ENCODE measurements around the gene KCNQ1OT1.

Gene KCNQ1OT1

DNA sequence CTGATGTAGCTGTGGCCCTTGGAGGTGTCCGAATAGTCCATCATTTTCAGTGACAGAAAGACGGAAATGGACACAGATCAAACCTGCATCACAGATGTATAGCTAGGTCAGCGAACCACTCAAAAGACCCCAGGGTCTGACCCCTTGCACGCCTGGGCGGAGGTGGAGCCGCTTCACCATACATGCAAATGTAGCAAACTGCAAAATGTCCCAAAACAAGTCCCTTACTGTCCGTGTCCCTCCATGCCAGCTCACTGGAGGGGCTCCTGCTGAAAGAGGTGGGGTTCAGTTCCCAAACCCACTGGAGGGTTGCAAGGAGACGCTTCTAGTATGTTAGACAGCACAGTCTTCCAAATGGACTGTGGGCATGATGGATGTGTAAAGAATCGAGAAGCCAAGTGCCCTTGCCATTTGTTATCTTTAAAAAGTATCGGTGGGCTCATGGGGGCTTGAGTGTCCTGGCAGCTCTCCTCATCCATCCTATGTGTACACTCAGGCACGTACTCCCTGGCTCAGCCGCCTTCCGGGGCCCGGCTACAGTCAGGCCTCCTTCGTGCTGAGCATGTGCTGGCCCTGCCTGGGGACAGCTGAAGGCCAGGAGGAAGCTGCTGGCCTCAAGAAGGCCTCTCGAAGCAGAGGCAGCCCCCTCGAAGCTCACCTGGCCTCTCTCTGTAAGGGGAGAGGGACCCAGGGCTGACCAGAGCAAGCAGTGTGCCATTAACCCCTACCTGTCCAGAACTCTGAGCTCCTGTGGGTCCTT, 20.2 kb upstream of the KCNQ1OT1 start:
- no peak for DNase-seq

DNA sequence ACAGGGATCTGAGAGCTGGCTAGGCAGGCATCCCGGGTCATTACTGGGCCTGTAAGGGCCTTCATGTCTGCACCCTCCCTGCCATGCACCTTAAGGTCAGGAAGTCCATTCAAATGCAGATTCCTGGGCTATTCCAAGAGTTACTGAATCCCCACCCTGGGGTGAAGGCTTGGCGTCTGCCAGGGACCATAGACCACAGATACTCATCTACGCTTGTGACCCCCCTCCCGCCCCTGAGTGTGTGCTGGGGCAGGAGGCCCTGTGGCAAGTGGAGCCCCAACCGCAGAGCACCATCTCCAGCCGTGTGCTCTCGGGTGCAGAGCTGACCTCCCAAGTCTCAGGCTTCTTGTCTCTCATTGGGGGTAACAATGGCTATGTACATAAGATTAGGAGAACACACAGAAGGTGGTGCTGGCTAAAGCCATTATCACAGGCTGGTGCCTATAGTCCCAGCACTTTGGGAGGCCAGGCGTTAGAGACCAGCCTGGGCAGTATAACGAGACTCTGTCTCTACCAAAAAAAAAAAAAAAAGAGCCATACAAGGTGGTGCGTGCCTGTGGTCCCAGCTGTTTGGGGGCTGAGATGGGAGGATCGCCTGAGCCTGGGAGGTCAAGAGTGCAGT, 19.1 kb upstream of the KCNQ1OT1 start:
- DNase-seq = no peak

DNA sequence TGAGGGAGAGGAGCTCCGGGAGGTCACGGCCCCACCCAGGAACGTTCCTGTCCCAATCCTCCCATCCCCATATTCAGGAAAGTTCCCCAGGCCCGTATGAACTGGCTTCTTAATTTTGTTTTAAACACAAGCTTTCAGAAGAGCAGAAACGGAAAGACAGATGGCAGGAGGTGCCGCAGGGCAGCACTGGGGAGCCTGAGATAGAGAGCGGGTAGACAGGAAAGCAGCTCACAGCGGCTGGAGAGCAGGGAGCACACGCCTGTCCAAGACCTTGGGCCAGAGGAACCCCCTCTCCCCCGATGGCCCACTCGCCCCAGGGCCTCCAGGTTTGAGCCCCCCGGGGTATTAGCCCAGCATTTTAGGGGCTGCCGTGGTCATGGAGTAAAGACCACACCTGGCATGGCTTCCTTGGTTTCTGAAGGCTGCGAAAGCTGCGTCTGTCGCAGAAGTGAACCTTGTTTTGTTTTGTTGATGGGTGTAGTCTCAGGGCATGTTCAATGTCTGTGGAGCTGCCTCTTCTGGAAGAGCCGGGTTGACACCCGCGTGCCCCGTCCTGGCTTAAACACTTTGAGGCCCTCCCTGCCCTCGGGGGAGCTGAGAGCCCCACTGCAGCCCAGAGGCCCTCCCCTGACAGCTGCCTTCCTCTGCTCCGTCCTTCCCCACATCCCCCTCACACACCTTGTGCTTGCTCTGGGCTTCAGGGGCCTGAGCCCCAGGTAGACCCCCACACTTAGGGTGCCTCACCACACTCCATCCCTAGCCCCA, 17.9 kb upstream of the KCNQ1OT1 start:
- DNase-seq = no peak

DNA sequence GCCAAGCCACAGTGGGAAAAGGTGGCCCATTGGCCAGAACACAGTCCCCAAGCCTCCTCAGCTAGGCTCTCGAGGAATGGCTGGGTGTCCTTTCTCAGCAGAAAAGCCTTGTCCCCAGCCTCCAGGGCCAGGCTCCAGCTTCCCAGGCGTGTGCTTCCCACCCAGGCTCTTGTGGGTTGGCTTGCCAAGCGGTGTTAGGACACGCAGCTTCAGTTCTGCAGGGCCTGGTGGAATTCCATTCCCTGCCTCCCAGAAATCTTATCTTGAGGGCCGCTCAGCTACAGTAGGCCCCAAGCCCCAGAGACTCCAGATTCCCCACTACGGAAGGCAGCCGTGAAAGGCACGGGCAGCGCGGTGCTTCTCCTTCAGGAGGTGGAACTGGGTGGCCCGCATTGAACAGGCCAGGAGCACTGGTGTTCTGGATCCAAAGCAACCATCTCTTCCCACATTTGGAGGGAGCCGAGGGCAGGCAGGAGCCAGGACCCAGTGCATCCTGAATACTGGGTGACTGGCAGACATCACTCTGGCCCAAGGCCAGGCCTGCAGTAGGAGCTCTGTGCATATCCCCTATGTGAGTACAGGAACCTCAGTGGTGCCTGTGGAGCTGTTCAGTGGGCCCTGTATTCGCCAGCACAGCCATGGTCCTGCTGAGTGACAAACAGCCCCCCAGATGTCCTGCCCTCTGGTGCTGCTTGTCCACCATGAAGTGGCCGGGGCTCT, 16.7 kb upstream of the KCNQ1OT1 start:
- no peak for DNase-seq

DNA sequence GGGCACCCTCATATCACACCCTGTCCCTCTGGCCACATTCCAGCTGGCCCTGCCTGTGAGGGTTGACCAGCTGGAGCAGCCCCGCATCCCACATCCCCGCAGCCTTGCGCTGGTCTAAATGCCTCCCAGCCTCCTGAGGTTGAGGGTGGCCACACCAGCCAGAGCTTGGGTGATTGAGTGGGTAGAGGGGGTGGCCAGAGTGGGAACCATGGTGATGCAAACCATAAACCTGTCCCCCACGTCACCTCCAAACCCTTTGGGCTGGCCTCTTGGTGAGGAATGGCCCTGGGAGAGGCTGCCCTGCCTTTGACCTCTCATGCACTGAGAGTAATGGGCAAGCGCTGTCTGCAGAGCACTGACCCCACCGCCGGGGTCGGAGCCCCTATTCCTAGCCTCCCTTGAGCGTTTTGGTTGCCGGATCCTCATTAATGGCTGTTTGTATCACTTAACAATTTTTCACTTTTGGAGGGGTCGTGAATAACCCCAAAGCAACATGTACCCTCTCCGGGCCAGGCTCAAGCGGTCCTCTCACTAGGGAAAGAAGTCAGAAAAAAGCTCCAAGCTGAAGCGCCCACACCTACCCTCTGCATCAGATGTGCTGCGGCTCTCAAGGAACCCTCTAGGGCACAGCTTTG, 16.0 kb upstream of the KCNQ1OT1 start:
- no peak for DNase-seq

DNA sequence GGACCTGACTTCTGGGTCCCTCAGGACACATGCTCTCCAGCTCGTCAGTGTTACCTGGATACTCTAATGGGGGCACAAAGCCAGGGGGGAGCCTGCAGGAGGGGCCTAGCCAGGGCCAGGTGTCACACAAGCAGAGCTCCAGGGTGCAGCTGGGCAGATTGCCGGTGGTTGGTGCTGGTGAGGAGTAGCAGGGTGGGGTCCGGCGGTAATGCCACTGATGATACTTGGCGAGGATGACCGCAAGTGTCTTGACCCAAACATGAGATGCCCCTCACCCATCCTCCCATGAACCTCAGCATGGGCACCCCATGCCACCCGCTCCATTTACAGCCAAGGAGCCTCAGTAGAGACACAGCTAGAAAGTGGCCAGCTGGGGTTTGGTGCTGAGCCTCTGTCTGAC, 15.1 kb upstream of the KCNQ1OT1 start:
- DNase-seq = no peak

DNA sequence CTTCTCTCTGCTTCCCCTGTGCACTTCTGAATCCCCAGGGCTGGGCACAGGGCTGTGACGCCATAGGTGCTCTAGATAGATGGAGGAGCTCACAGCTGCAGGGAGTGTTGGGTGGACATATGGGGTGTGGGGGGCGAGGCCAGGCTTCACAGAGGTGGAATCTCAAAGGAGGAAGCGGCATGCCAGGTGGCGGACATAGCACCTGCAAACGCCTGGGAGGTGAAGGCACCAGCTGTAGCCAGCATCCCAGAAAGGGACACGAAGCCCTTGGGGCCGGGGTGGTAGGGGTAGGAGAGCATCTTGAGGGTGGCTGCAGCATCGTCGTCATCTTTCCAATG, 14.6 kb upstream of the KCNQ1OT1 start:
- no peak for DNase-seq

DNA sequence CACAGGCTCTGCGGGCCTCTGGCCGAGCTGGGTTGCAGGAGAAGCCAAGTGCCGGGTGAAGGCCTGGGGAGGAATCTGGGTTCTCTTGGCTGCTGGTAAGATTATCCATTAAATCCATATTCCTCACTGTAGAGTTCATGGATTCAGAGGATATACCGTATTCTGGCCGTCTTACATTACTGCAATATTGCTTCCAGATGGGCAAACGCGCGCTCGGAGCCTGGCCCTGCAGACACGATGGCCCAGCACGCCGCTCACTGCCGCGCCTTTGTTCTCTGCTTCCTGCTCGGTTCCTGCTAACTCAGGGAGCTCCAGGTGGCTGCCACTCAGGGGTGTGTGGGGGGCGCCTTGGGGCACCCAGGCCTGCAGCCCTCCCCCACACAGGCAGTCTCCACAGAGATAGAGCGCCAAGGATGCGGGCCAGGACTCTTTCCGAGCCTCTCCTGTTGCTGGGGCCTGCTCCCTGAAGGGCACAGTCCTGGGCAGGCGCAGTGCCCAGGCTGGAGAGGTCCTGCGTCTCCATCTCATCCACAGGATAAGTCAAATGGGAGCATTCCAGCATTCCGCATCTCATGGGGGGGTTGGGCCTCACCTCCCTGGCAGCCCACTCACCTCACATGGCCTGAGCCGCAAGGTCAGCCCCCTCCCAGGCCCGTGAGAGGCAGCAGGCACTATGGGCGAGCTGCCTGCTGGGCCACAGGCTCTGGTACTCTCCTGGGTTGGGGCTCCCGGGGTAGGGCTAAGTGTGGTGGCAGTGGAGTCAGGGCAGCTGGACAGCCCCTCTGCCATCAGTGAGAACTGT, 14.1 kb upstream of the KCNQ1OT1 start:
- DNase-seq = no peak

DNA sequence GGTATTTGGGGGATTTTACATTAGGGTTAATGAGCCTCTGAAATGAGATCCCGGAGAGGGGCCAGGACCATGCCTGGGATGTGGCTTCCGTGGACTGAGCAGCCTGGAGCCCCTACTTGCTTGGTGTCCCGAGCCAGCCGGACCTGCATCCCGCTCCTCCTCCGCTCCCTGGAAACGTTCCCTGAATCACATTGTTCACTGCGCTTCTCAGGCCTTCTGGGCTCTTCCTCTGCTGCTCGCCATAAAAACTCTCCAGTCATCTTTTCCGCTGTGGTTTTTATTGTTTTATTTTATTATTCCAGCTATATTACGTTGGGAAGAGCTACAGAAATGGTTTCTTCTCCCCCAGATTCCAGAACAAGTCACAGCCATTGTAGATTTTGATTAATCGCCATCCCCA, 13.3 kb upstream of the KCNQ1OT1 start:
- no peak for DNase-seq

DNA sequence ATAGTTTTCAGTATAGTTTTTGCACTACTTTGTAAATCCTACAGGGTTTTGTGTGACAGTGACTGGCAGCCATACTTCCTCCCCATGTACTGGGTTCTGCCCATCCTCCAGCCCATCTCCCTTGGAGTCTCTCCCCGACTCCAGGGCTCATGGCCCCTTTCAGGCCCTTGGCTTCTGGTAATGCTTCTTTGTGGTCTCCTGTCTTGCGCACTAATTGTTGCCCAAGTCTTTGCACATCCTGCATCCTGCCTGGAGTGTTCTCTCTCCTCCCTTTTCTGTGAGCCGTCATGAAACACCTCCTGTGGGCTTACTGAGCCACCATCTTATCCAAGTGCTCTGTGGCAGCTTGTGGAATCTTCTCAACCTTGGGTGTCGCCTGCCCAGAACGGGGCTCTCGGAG, 11.4 kb upstream of the KCNQ1OT1 start:
- DNase-seq = no peak

DNA sequence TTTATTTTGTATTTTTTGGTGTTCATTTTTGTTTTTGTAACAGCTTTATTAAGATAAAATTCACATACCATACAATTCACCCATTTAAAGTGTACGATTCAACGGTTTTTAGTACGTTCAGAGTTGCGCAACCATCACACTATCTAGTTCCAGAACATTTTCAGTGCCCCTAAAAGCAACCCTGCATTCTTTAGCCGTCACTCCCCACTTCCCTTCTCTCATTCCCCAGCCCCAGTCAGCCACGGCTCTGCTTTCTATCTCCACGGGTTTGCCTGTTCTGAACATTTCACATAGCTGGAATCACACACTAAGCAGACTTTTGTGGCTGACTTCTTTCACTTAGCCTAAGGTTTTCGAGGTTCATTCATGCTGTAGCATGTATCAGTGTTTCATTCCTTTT, 9.6 kb upstream of the KCNQ1OT1 start:
- DNase-seq = no peak

DNA sequence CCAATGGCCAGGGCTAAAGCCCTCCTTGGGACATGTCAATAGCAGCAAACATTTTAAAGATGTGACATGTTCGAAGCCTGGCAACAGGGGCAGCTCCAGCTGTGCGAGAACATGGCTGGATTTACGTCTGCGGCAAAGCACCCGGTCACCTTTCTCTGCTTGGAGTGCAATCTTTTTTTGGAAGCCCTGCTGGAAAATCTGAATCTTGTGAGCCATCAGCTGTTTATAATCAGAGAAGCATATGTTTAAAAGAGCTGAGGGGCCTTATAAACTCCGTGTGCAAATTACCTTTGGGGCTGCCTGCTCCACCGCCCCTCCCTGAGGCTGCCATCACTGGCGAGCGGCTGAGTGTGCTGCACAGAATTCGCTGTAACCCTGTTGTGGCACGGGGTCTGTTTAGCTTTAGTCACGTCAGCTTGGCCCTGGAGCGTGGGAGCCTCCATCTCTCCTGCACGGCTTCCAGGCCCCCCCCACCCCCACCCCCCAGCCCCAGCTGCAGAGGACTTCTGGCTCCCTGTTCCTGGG, 9.0 kb upstream of the KCNQ1OT1 start:
- DNase-seq = no peak

DNA sequence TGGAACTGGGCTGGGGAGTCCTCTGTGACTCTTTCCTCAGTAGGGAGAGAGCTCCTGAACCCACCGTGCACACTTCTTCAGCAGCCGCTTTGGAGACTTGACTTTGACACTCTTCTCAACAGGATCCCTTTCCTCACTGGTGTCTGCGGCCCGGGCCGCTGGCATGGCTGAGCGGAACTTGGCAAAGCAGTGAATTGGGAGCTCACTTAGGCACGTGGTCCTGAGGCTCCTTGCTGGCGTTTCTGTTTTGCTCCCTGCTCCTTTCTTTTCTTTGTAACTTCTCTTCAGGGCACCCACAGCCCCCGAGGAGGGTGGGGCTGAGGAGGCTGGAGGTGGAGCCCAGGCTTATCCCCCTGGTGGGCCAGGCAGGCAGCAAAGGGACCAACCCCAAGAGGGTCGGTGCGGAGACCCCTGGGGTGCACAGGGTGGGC, 8.4 kb upstream of the KCNQ1OT1 start:
- no peak for DNase-seq

DNA sequence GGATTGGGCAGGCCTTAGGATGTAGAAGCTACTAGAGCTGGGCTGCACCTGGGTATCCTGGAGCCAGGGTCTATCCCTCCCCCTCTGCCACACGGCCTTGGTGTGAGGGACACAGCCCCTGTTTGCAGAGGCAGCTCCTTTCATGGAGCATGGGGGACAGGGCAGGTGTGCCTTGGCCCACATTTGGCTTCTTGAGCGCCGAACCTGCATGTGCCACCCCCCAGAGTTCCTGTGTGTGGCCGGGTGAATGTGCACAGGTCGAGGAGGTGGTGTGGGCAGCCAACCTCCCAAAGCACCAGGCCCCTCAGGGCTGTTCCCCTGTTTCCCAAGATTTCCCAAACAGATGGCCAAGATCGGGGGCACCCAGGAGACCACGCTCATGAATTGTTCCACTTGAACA, 7.9 kb upstream of the KCNQ1OT1 start:
- no peak for DNase-seq

DNA sequence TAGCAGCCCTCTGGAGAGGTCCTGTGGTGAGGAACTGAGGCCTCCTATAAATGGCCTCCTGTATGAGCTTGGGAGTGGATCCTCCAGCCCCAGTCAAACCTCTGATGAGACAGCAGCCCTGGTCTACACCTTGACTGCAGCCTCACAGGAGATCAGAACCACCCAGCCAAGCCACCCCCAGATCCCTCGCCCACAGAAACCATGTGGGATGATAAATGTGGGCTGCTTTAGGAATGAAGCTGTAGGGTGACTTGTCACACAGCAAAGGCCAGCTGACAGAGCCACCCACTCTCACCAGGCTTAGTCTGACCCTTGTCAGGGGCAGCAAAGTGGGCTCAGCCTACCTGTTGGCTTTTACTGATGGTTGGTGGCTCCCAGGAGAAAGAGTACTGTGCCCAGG, 6.5 kb upstream of the KCNQ1OT1 start:
- no peak for DNase-seq

DNA sequence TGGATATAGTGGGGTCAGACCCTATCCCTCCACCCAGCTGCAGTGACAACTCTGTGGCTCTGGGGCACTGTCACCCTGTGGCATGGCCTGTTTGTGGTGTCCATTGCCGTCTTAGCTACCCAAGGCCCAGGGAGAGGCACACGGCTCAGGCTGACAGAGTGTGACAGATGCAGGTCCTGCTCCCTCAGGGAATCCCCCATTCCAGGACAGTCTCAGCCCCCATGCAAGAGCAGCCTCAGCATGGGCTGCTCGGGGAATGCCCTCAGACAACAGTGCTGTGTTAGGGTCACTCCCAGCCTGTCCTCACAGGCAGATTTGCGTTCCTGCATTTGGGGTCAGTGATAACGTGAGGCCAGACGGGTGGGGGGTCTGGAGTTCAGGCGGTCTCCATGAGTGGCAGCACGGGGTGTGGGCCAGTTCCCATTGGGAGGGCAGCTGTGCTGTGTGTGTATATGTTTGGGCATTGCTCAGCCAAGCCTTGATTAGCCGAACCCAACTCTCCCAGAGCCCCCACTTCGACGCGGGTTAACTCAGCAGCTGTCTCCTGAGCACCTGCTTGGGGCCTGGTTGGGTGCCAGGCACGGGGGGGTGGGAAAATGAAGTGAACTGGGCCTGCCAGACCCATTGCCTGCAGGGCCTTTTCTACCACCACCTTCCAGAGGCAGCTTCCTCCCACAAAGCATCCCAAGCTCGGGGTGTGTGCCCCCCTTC, 5.3 kb upstream of the KCNQ1OT1 start:
- no peak for DNase-seq

DNA sequence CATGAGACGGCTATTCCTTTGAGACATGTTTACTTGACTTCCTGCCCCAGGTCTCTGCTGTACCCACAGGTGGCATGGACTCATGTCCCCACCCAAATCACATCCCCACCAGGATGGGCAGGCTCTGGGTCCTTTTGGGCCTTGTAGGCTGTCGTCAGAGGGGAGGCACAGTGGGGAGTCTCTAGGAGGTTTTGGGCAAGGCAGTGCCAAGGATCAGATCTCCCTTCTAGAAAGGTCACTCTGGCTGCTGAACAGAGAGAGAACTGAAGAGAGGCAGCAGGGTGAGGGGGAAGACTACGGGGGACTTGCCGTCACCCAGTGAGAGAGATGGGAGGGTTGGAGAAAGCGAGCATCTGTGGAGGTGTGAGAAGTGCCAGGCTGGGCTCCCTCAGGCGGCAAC, 4.6 kb upstream of the KCNQ1OT1 start:
- DNase-seq = no peak

DNA sequence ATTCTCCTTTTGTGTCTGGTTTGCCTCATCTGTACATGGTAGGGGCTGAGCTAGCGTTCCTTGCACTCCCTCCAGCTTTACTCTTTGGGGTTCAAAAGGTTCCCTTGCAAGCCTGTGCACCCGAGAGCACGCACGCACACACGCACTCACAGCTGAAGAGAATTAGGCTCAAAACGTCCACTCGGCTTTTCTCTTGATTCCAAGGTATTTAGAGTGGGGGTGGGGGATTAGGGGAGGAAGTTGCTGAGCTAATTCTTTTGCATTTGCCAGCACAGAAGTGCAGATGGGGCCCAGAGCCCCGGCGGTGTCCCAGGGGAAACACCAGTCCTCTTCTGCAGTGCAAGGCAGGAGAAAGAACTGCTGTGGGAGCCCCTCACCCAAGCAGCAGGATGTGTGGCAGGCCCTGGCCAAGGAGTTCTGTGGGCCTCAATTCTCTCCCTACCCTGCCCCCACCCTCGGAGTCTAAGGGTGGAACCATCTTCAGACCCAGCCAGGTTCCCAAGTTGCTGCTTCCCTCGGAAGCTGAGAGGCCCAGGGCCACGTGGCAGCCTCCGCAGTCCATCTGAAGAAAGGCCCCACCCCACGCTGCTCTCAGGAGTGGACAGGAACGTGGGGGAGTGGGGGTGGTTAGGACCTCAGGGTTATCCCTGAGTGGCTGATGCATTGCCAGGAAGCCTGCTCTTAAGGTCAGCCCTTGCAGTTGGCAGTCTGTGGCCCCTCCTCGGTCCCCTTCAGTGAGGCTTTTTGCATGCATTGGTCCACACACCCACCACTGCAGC, 3.8 kb upstream of the KCNQ1OT1 start:
- DNase-seq = no peak

DNA sequence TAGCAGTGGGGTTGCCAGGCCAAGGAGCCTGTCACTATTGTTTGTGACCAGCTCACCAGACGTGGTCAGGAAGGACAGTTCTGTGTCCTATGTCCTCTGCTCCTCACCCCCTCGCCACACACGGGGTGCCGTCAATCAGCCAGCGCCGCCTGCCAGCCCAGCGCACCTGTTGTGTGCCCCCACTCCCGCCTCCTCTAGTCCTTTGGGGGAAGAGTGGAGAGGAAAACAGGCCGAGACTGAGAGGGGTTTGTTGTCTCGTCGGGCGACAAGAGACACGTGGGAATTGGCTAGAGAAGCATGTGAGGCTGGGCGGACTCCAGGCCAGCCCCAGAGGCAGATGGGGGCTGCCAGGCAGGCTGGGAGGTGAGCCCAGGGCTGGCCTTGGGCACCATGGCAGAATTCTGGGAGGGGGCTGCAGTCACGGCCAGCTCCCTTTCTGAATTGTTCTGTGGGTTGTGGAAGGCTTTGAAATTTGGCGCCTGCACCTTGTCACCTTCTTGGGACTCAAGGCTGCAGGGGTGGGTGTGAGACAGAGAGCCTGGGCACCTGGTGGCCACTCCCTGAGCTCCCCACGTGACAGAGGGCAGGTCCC, 3.1 kb upstream of the KCNQ1OT1 start:
- DNase-seq = no peak

DNA sequence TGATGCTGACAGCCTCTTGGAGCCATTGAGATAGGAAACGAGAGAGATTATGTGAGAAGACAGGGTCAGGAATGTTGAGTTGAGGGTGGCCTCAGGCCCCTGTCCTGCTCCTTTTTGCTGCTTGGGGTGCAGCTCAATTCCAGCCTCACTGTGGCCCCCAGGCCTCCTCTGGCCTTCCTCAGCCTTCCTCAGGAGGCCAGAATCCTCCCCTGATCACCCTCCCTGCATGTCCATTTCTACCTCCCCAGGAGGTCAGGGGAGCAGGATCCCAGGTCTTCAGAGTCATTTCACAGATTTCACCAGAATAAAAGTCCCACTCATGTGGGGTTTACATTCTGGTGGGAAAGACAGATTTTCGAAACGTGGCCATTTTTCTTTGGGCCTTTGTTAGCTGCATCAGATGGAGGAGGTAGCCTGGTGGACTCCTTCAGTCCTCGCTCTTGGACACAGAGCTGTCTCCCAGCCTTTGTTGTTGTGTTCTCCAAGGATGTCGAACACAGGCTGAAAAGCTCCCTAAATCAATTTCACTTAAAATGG, 2.2 kb upstream of the KCNQ1OT1 start:
- no peak for DNase-seq

Measured in stimulated activated CD4-positive, alpha-beta T cell treated with anti-CD3 and anti-CD28 coated beads, Interleukin-15, amount 100 ng/mL, for 24 hours (primary cell).